Left lung (tissue), 10 donors: ENCODE measurements around the gene MACROD2. TPM values are rescaled to one million over a fixed set of nuclear protein-coding genes. Genes with fewer than 3 reads are reported as not detected.
"Not testable (repeated sequence)": the region's sequence is repeated elsewhere in the genome, so short reads cannot be mapped to it uniquely, and the experiment has no call there.

Experiments used
- ATAC-seq: fragments of 200-7000 bp; cut with Tn5 transposase; one replicate; pipeline ENCODE4 v1.9.1; 2020; ENCODE audit warnings: moderate library complexity
- DNase-seq, 4 donors: peaks; one replicate each; pipeline ENCODE4 v3.0.0-alpha.2; 2013 to 2020
- H3K27ac ChIP-seq, 2 donors: fragments of 200-600 bp; sonication (generic) in 1 of 2; one replicate each; pipeline versions ENCODE4 v1.5.0 to v1.8.0; 2020 to 2021
- H3K27me3 ChIP-seq, 2 donors: fragments of 200-600 bp; sonication (generic) in 1 of 2; one replicate each; pipeline versions ENCODE4 v1.5.0 to v1.8.0; 2020 to 2021
- H3K36me3 ChIP-seq, 2 donors: fragments of 200-600 bp; sonication (generic) in 1 of 2; one replicate each; pipeline versions ENCODE4 v1.5.0 to v1.8.0; 2020 to 2021
- H3K4me1 ChIP-seq, 2 donors: fragments of 200-600 bp; one replicate each; pipeline ENCODE4 v1.8.0; 2021
- H3K4me3 ChIP-seq, 2 donors: fragments of 200-600 bp; sonication (generic) in 1 of 2; one replicate each; pipeline versions ENCODE4 v1.5.0 to v1.8.0; 2020 to 2021; ENCODE audit warnings: mild to moderate bottlenecking in 1 of 2
- H3K9me3 ChIP-seq, 2 donors: fragments of 200-600 bp; sonication (generic) in 1 of 2; one replicate each; pipeline versions ENCODE4 v1.5.0 to v1.8.0; 2020 to 2021
- CTCF ChIP-seq, 2 donors: fragments of 200-600 bp; sonication (generic) in 1 of 2; IDR thresholded peaks; one replicate each; pipeline versions ENCODE4 v1.5.0 to v1.8.0; 2021; ENCODE audit warnings: antibody characterized with exemption in 2 of 2
- intact Hi-C, 2 donors: fragments of 100-400 bp; cut with DNase I; formaldehyde crosslinking; loops; one replicate each; pipeline versions ENCODE4 v1.11.2 to v1.14.2; 2022
- polyA plus RNA-seq, 6 donors: library from polyadenylated mRNA; unstranded; fragments of 120-200 nt; gene quantifications; one replicate each; pipeline ENCODE4 v1.2.1, GENCODE V29; 2013; ENCODE audit not compliant: insufficient read length in 6 of 6
- total RNA-seq, 2 donors: library from RNA; stranded (reverse); fragmentation: NEBNext Ultra II Directional; extraction: Animal tissue kit (Norgen Biotek cat#: 25700); gene quantifications; one replicate each; pipeline ENCODE4 v1.2.1, GENCODE V29; 2021
- donor health status: DM: no; HTN: yes; CAD: no.
- donor health status: DM: no; HTN: no; CAD: no.

The MACROD2 gene
- total and polyA plus RNA-seq, 8 donors, result 6.1 to 23.6 (median 8.9) TPM

- H3K4me3 ChIP-seq, result no peak overlapping the region
- H3K4me1 ChIP-seq, result no peaks in the 10 kb centered on the region
- no peaks in the 10 kb centered on the region for H3K27me3 ChIP-seq
- intact Hi-C loops, result no loop called here
- ATAC-seq (no peak), DNase-seq (no peak)
- no peak for TF ChIP-seq CTCF (IDR thresholded peaks at IDR 0.05)
- no peak overlapping the region for H3K27ac ChIP-seq
- no peaks in the 10 kb centered on the region for H3K9me3 ChIP-seq
- no peaks in the 10 kb centered on the region for H3K36me3 ChIP-seq
Observed at GRCh38 chr20:15805154-15805553, 1809.8 kb downstream of the MACROD2 start.

GRCh38 chr20:15806105-15806504, 1810.8 kb downstream of the MACROD2 start:
- Histone ChIP-seq H3K9me3 (no peaks in the 10 kb centered on the region), H3K36me3 (no peaks in the 10 kb centered on the region), H3K4me1 (no peaks in the 10 kb centered on the region), H3K4me3 (no peak overlapping the region), H3K27me3 (no peaks in the 10 kb centered on the region), H3K27ac (no peak overlapping the region)
- DNase-seq (no peak), ATAC-seq (no peak)
- TF ChIP-seq CTCF (IDR thresholded peaks at IDR 0.05), result no peak
- intact Hi-C loops, result no loop called here

GRCh38 chr20:15807271-15807670, 1812.0 kb downstream of the MACROD2 start:
- Histone ChIP-seq H3K4me3 (no peak overlapping the region), H3K36me3 (no peaks in the 10 kb centered on the region), H3K4me1 (no peaks in the 10 kb centered on the region), H3K27me3 (no peaks in the 10 kb centered on the region), H3K27ac (no peak overlapping the region), H3K9me3 (no peaks in the 10 kb centered on the region)
- DNase-seq, result no peak
- ATAC-seq, result no peak
- intact Hi-C loops, result no loop called here
- TF ChIP-seq CTCF (IDR thresholded peaks at IDR 0.05), result no peak

- intact Hi-C loops, H3K4me1 ChIP-seq, DNase-seq, H3K27me3 ChIP-seq, H3K27ac ChIP-seq, H3K36me3 ChIP-seq, ATAC-seq, H3K4me3 ChIP-seq, H3K9me3 ChIP-seq: not testable (repeated sequence)
Observed at GRCh38 chr20:15807771-15808170, 1812.5 kb downstream of the MACROD2 start.

GRCh38 chr20:15811951-15812350, 1816.6 kb downstream of the MACROD2 start:
- no peak for TF ChIP-seq CTCF (IDR thresholded peaks at IDR 0.05)
- intact Hi-C loops, result no loop called here
- ATAC-seq, result no peak
- H3K27me3 ChIP-seq, result no peaks in the 10 kb centered on the region
- H3K36me3 ChIP-seq, result no peaks in the 10 kb centered on the region
- H3K9me3 ChIP-seq, result no peaks in the 10 kb centered on the region
- no peak for DNase-seq
- H3K4me1 ChIP-seq, result no peaks in the 10 kb centered on the region
- no peak overlapping the region for H3K27ac ChIP-seq
- no peak overlapping the region for H3K4me3 ChIP-seq

GRCh38 chr20:15812696-15813095, 1817.4 kb downstream of the MACROD2 start:
- Histone ChIP-seq H3K4me3 (no peak overlapping the region), H3K4me1 (no peaks in the 10 kb centered on the region), H3K27me3 (no peaks in the 10 kb centered on the region), H3K36me3 (no peaks in the 10 kb centered on the region), H3K27ac (no peak overlapping the region), H3K9me3 (no peaks in the 10 kb centered on the region)
- TF ChIP-seq CTCF (IDR thresholded peaks at IDR 0.05), result no peak
- intact Hi-C loops, result no loop called here
- ATAC-seq (no peak), DNase-seq (no peak)
